Cerebellar nuclear complex (tissue), 1 donor: ENCODE data around the gene CHMP2A.

Source experiments
- DNase-seq, 2 experiments: peaks; one replicate each; lab custom pipeline; 2025; lab: John Stamatoyannopoulos, UW

CHMP2A gene

GRCh38 chr19:58569943-58570670 is 15.2 kb upstream of the CHMP2A start:
- DNase-seq = no peak

GRCh38 chr19:58569191-58569942 is 14.5 kb upstream of the CHMP2A start:
- DNase-seq = no peak

- DNase-seq = no peak
Observed at GRCh38 chr19:58568453-58569130, 13.7 kb upstream of the CHMP2A start.

- DNase-seq = no peak
Observed at GRCh38 chr19:58566989-58567388, 12.1 kb upstream of the CHMP2A start.

- DNase-seq = no peak
Observed at GRCh38 chr19:58563823-58564222, 8.9 kb upstream of the CHMP2A start.

GRCh38 chr19:58563034-58563573 is 8.2 kb upstream of the CHMP2A start:
- no peak for DNase-seq

- no peak for DNase-seq
Observed at GRCh38 chr19:58562122-58563033, 7.5 kb upstream of the CHMP2A start.

GRCh38 chr19:58561373-58562121 is 6.6 kb upstream of the CHMP2A start:
- DNase-seq = no peak

GRCh38 chr19:58560921-58561320 is 6.0 kb upstream of the CHMP2A start:
- no peak for DNase-seq

GRCh38 chr19:58560007-58560887 is 5.3 kb upstream of the CHMP2A start:
- no peak for DNase-seq

GRCh38 chr19:58559275-58560006 is 4.5 kb upstream of the CHMP2A start:
- no peak for DNase-seq

GRCh38 chr19:58558623-58559274 is 3.8 kb upstream of the CHMP2A start:
- no peak for DNase-seq

GRCh38 chr19:58558066-58558622 is 3.2 kb upstream of the CHMP2A start, which contains the start of gene UBE2M:
UBE2M (minus strand) TSS chr19:58558611; CDS start chr19:58558381, 230 bp downstream.
- DNase-seq = no peak

- no peak for DNase-seq
Observed at GRCh38 chr19:58557221-58558065, 2.5 kb upstream of the CHMP2A start.

GRCh38 chr19:58556622-58557220 is 1.8 kb upstream of the CHMP2A start:
- DNase-seq = no peak

GRCh38 chr19:58555920-58556621 is 1.2 kb upstream of the CHMP2A start:
- no peak for DNase-seq
